ENCODE results near the gene IMPA2. TPM values are rescaled to one million over a fixed set of nuclear protein-coding genes. Genes with fewer than 3 reads are reported as not detected.

The IMPA2 gene
- total RNA-seq, 1 experiment from 2014 or later = 37.6 TPM

- H3K4me1 ChIP-seq (ENCODE audit: control insufficient read depth, insufficient read depth, low read length) = no peaks in the 10 kb centered on the region
- intact Hi-C loops (cut with micrococcal nuclease; ENCODE audit: unreplicated experiment) = no loop called here
- no peaks in the 10 kb centered on the region for H3K9me3 ChIP-seq (ENCODE audit: control insufficient read depth, insufficient read depth, low read depth, low read length)
- in situ Hi-C loops (cut with HindIII; ENCODE audit: low pct_unique_long_range_greater_than_20kb, low sequenced_read_pairs) = loop anchor here (25.0 kb wide), 1 partner anchor 98 kb away; the partner anchor contains the start of gene MPPE1
- ChIA-PET POLR2A (no interaction called here), CTCF (no interaction called here)
- no peak overlapping the region for H3K27ac ChIP-seq (ENCODE audit: low read length)
- H3K4me3 ChIP-seq (ENCODE audit: low read depth in 2 of 2, low read length in 2 of 2) = no peak overlapping the region
- DNase-seq (ENCODE audit: low read depth, low spot score) = no peak
- no TSS peak for BruUV-seq (replicated peaks)
- H3K36me3 ChIP-seq (ENCODE audit: control insufficient read depth, insufficient read depth, low read length) = no peaks in the 10 kb centered on the region
- no peak for TF ChIP-seq POLR2AphosphoS5 (IDR thresholded peaks at IDR 0.05; ENCODE audit: low read depth, low read length)
- TF ChIP-seq TCF7L2 (IDR thresholded peaks at IDR 0.05; ENCODE audit: low read depth, low read length) = no peak
- no peak for TF ChIP-seq REST (IDR thresholded peaks at IDR 0.05; ENCODE audit: insufficient read depth in 1 of 2, low read depth in 2 of 2, low read length in 1 of 2)
- no peak for TF ChIP-seq CTCF (IDR thresholded peaks at IDR 0.05)
- no peak for TF ChIP-seq SIN3A (IDR thresholded peaks at IDR 0.05; ENCODE audit: borderline replicate concordance, insufficient read depth, low read depth, low read length)
- no peak for ATAC-seq
- H3K27me3 ChIP-seq (ENCODE audit: control insufficient read depth, insufficient read depth, low read length) = no peaks in the 10 kb centered on the region
Measured at GRCh38 chr18:12010187-12010802, 29.0 kb downstream of the IMPA2 start.

- CTCF ChIA-PET = interaction anchor here (0.7 kb wide), 1 partner anchor 27 kb away, joined by 3 read pairs; no protein-coding TSS in a partner anchor
- POLR2A ChIA-PET = no interaction called here
- no peak overlapping the region for H3K27ac ChIP-seq (ENCODE audit: low read length)
- H3K36me3 ChIP-seq (ENCODE audit: control insufficient read depth, insufficient read depth, low read length) = no peaks in the 10 kb centered on the region
- H3K4me1 ChIP-seq (ENCODE audit: control insufficient read depth, insufficient read depth, low read length) = no peaks in the 10 kb centered on the region
- no peaks in the 10 kb centered on the region for H3K9me3 ChIP-seq (ENCODE audit: control insufficient read depth, insufficient read depth, low read depth, low read length)
- DNase-seq (ENCODE audit: low read depth, low spot score) (no peak), ATAC-seq (no peak)
- intact Hi-C loops (cut with micrococcal nuclease; ENCODE audit: unreplicated experiment) = no loop called here
- no peak overlapping the region for H3K4me3 ChIP-seq (ENCODE audit: low read depth in 2 of 2, low read length in 2 of 2)
- BruUV-seq (replicated peaks) = no TSS peak
- TF ChIP-seq CTCF (IDR thresholded peaks at IDR 0.05) (no peak), SIN3A (IDR thresholded peaks at IDR 0.05; ENCODE audit: borderline replicate concordance, insufficient read depth, low read depth, low read length) (no peak), TCF7L2 (IDR thresholded peaks at IDR 0.05; ENCODE audit: low read depth, low read length) (no peak), POLR2AphosphoS5 (IDR thresholded peaks at IDR 0.05; ENCODE audit: low read depth, low read length) (no peak), REST (IDR thresholded peaks at IDR 0.05; ENCODE audit: insufficient read depth in 1 of 2, low read depth in 2 of 2, low read length in 1 of 2) (no peak)
- no peaks in the 10 kb centered on the region for H3K27me3 ChIP-seq (ENCODE audit: control insufficient read depth, insufficient read depth, low read length)
- in situ Hi-C loops (cut with HindIII; ENCODE audit: low pct_unique_long_range_greater_than_20kb, low sequenced_read_pairs) = loop anchor here (25.0 kb wide), 1 partner anchor 99 kb away; the partner anchor contains the start of gene MPPE1
Measured at GRCh38 chr18:12011199-12011956, 30.1 kb downstream of the IMPA2 start.
